WTC11 (cell line): Measurements from ENCODE around the gene IBSP.

ENCODE experiments used
- ATF1 ChIP-seq: sonication (generic); formaldehyde crosslinking; IDR thresholded peaks from 2 replicates; pipeline ENCODE4 v1.8.1; 2023; ENCODE audit warnings: mild to moderate bottlenecking, moderate library complexity, missing genetic modification reagents
- ATF2 ChIP-seq: sonication (generic); formaldehyde crosslinking; IDR thresholded peaks from 2 replicates; pipeline ENCODE4 v1.8.1; 2022; ENCODE audit warnings: low read depth, missing genetic modification reagents, borderline replicate concordance
- CDX4 ChIP-seq: fragments of 250-450 bp; sonication (Bioruptor Pico); IDR thresholded peaks from 2 replicates; pipeline ENCODE4 v1.9.0; 2021; ENCODE audit warnings: moderate library complexity, mild to moderate bottlenecking, inconsistent platforms, borderline replicate concordance
- CTCF ChIP-seq: fragments of 200-600 bp; IDR thresholded peaks from 2 replicates; pipeline ENCODE4 v1.8.0; 2022; ENCODE audit warnings: antibody characterized with exemption
- E2F1 ChIP-seq: sonication (generic); formaldehyde crosslinking; IDR thresholded peaks from 2 replicates; pipeline ENCODE4 v1.8.0; 2022; ENCODE audit warnings: mild to moderate bottlenecking, missing genetic modification reagents
- ESRRA ChIP-seq: sonication (generic); formaldehyde crosslinking; IDR thresholded peaks from 2 replicates; pipeline ENCODE4 v1.8.1; 2022; ENCODE audit warnings: mild to moderate bottlenecking, missing genetic modification reagents, borderline replicate concordance
- KAT7 ChIP-seq: sonication (generic); formaldehyde crosslinking; IDR thresholded peaks from 2 replicates; pipeline ENCODE4 v1.8.1; 2023; ENCODE audit warnings: missing genetic modification reagents, mild to moderate bottlenecking, borderline replicate concordance
- MAX ChIP-seq: sonication (generic); formaldehyde crosslinking; IDR thresholded peaks from 2 replicates; pipeline ENCODE4 v1.8.0; 2022; ENCODE audit warnings: mild to moderate bottlenecking, missing genetic modification reagents
- NFYB ChIP-seq: sonication (generic); formaldehyde crosslinking; conservative IDR thresholded peaks from 2 replicates; pipeline ENCODE4 v1.8.0; 2022; ENCODE audit warnings: low read depth, missing genetic modification reagents
- NR2C2 ChIP-seq: sonication (generic); formaldehyde crosslinking; IDR thresholded peaks from 2 replicates; pipeline ENCODE4 v1.8.0; 2022; ENCODE audit warnings: mild to moderate bottlenecking, missing genetic modification reagents
- TF ChIP-seq, protein P1 (sequence below): fragments of 250-450 bp; sonication (Bioruptor Pico); IDR thresholded peaks from 2 replicates; pipeline ENCODE4 v1.8.0; 2021; ENCODE audit warnings: mild to moderate bottlenecking
- TF ChIP-seq, protein P2 (sequence below): sonication (generic); formaldehyde crosslinking; conservative IDR thresholded peaks from 2 replicates; pipeline ENCODE4 v1.8.1; 2022; ENCODE audit warnings: mild to moderate bottlenecking, missing genetic modification reagents
- TF ChIP-seq, protein P3 (sequence below): fragments of 250-450 bp; sonication (Bioruptor Pico); IDR thresholded peaks from 2 replicates; pipeline ENCODE4 v2.1.2; 2022; ENCODE audit warnings: mild to moderate bottlenecking, moderate library complexity

DNA sequence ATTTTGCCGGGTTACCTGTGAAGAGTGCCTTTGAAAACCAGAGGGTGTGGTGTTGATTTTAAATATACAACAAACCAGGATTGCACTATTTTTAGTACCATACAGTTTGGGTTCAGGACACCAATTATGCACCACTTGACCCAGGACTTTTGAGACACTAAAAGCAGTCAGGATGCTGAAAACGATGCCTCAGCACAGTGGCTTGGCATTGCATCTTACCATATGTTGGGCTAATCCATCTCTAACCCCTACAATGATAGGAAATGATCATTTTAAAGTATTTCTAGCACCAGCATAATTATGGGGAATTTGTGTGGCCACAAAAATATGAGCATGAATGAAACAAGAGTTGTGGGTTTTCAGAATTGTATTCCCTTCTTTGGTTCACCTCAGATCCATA is 4.1 kb downstream of the IBSP start:
- TF ChIP-seq CTCF (no peak), KAT7 (CRISPR knock-in tag) (no peak), ATF1 (no peak), E2F1 (CRISPR knock-in tag) (no peak), CDX4 (CRISPR knock-in tag) (no peak), NFYB (CRISPR knock-in tag) (no peak), NR2C2 (no peak), ATF2 (CRISPR knock-in tag) (no peak), MAX (CRISPR knock-in tag) (no peak), ESRRA (CRISPR knock-in tag) (no peak)
- TF ChIP-seq, protein P1, sequence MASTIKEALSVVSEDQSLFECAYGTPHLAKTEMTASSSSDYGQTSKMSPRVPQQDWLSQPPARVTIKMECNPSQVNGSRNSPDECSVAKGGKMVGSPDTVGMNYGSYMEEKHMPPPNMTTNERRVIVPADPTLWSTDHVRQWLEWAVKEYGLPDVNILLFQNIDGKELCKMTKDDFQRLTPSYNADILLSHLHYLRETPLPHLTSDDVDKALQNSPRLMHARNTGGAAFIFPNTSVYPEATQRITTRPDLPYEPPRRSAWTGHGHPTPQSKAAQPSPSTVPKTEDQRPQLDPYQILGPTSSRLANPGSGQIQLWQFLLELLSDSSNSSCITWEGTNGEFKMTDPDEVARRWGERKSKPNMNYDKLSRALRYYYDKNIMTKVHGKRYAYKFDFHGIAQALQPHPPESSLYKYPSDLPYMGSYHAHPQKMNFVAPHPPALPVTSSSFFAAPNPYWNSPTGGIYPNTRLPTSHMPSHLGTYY (CRISPR knock-in tag): no peak
- TF ChIP-seq, protein P2, sequence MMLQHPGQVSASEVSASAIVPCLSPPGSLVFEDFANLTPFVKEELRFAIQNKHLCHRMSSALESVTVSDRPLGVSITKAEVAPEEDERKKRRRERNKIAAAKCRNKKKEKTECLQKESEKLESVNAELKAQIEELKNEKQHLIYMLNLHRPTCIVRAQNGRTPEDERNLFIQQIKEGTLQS (CRISPR knock-in tag): no peak
- TF ChIP-seq, protein P3, sequence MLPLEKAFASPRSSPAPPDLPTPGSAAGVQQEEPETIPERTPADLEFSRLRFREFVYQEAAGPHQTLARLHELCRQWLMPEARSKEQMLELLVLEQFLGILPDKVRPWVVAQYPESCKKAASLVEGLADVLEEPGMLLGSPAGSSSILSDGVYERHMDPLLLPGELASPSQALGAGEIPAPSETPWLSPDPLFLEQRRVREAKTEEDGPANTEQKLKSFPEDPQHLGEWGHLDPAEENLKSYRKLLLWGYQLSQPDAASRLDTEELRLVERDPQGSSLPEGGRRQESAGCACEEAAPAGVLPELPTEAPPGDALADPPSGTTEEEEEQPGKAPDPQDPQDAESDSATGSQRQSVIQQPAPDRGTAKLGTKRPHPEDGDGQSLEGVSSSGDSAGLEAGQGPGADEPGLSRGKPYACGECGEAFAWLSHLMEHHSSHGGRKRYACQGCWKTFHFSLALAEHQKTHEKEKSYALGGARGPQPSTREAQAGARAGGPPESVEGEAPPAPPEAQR (CRISPR knock-in tag): no peak
